Measurements from ENCODE around the gene DPP8. TPM values are rescaled to one million over a fixed set of nuclear protein-coding genes. Genes with fewer than 3 reads are reported as not detected.
"Not testable (repeated sequence)": the region's sequence is repeated elsewhere in the genome, so short reads cannot be mapped to it uniquely, and the experiment has no call there.

The DPP8 gene
- polyA plus RNA-seq = 35.0 TPM
- long read RNA-seq, donor 1, partial matches to known transcripts = 0 of 2 reads
- long read RNA-seq, donor 1, other reads (novel, unspliced or antisense) = 0 of 2 reads
- long read RNA-seq, donor 2, partial matches to known transcripts = 14 of 95 reads
- long read RNA-seq, donor 2, other reads (novel, unspliced or antisense) = 78 of 95 reads
- long read RNA-seq, donor 3 = 0 reads
- long read RNA-seq, donor 4 = 0 reads
- long read RNA-seq, donor 5 = 0 reads
- long read RNA-seq, donor 6, partial matches to known transcripts = 0 of 3 reads
- long read RNA-seq, donor 6, other reads (novel, unspliced or antisense) = 0 of 3 reads
- long read RNA-seq, donor 7 = 0 reads
- long read RNA-seq, donor 8, partial matches to known transcripts = 15 of 20 reads
- long read RNA-seq, donor 8, other reads (novel, unspliced or antisense) = 0 of 20 reads
- long read RNA-seq, donor 9, partial matches to known transcripts = 0 of 1 reads
- long read RNA-seq, donor 9, other reads (novel, unspliced or antisense) = 0 of 1 reads
- long read RNA-seq, donor 10, partial matches to known transcripts = 12 of 16 reads
- long read RNA-seq, donor 10, other reads (novel, unspliced or antisense) = 0 of 16 reads
- long read RNA-seq, donor 11, partial matches to known transcripts = 7 of 8 reads
- long read RNA-seq, donor 11, other reads (novel, unspliced or antisense) = 0 of 8 reads

DNA sequence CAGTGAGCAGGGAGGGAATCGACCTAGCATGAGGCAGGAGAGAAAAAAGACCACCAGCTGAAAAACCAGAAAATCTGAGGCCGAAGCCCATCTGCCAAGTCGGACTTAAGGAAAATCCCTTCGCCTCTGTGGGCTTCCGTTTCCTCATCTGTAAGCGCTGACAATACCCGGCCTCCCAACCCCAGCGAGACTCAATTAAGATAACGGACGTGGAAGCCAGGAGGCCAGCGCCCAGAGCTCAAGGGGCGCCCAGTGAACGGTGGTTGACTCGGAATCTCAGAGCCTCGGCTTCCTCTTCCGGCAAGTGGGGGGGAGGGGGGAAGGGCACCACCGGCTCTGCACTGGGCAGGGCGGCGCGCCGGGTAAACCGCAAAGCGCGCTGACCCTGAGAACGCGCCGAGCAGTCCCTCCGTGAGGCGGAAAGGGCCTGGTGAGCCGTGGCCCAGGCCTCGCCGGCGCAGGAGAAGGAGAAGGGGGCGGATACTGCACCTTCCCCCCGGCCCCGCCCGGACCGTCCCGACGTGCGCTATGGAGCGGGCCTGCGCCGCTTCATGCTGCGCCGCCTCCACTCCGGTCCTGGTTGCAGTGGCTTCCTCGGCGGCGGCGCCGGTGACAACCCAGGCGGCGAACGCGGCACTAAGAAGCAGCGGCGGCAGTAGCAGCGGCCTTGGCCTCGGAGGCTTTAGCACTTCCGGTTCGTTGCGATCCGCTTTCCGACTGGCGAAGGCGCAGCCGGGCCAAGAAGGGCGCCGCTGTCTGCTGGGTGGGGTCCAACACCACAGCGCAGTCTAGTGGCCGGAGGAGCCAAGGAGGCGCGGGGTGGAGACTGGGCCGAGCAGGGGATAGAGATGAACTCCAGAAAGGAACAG is at the start of gene DPP8:
Gene DPP8 (minus strand): TSS at position 693 of the 869 bp plus-strand sequence. CDS start 5,136 bp downstream, outside the sequence.
- peaks cover 2% of the 10 kb centered on the region for H3K36me3 ChIP-seq (ENCODE audit: control insufficient read depth, insufficient read depth, low read length)
- peaks cover 7% of the 10 kb centered on the region for H3K4me1 ChIP-seq (ENCODE audit: control insufficient read depth, insufficient read depth, low read length)
- WGBS (ENCODE audit: insufficient coverage, low lambda C conversion rate) = no CpG with 5 or more reads among the region's 75 CpGs
- peak within 1 kb of the TSS; percentile 94 for H3K27ac ChIP-seq (ENCODE audit: low read length)
- peaks cover 4% of the 10 kb centered on the region for H3K9me3 ChIP-seq (ENCODE audit: control insufficient read depth, low read depth, low read length)
- DNase-seq = peak; percentile 90 to 96
- H3K27me3 ChIP-seq (ENCODE audit: control insufficient read depth, insufficient read depth, low read length) = no peaks in the 10 kb centered on the region
- H3K4me3 ChIP-seq (ENCODE audit: low read length) = peak within 1 kb of the TSS; percentile 98

DNA sequence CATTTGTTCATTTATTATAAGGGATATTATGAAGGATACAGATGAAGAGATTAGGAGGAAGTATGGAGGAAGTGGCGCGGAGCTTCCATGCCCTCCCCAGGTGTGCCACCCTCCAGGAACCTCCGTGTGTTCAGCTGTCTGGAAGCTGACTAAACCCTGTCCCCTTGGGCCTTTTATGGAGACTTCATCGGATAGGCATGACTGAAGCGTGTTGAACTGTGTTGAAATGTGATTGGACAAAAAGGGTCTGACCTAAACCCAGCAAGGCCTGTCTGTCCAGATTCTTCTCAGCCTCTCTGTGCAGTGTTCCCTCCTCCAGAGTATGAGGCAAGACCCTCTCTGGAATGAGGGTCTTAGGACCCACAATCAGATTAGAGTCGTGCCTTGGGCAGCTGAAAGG is 44.4 kb upstream of the DPP8 start:
- no peak overlapping the region for H3K27ac ChIP-seq (ENCODE audit: low read length)
- no peak for DNase-seq

DNA sequence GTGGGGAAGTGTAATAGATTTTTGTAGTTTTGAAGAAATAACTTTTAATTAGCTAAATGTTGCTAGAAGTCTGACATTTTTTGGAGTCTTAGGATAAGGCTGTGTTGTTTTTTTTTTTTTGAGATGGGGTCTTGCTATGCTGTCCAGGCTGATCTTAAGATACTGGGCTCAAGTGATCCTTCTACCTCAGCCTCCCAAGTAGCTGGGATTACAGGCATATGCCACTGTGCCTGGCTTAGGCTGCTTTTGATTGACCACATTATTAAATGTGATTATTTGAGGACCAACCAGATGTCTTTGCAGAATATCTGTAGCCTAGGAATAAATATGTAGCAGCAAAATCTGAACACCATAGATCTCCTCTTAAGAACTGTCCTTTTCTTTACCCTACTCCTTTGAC is 42.5 kb upstream of the DPP8 start:
- Histone ChIP-seq H3K36me3 (ENCODE audit: control insufficient read depth, insufficient read depth, low read length) (peaks cover 71% of the 10 kb centered on the region), H3K4me1 (ENCODE audit: control insufficient read depth, insufficient read depth, low read length) (no peaks in the 10 kb centered on the region), H3K27me3 (ENCODE audit: control insufficient read depth, insufficient read depth, low read length) (no peaks in the 10 kb centered on the region), H3K27ac (ENCODE audit: low read length) (no peak overlapping the region), H3K9me3 (ENCODE audit: control insufficient read depth, low read depth, low read length) (no peaks in the 10 kb centered on the region), H3K4me3 (ENCODE audit: low read length) (no peak overlapping the region)
- no peak for DNase-seq

More for the DNA sequence above, 44.4 kb upstream of the DPP8 start:
- peaks cover 70% of the 10 kb centered on the region for H3K36me3 ChIP-seq (ENCODE audit: control insufficient read depth, insufficient read depth, low read length)
- no peak overlapping the region for H3K4me3 ChIP-seq (ENCODE audit: low read length)
- H3K9me3 ChIP-seq (ENCODE audit: control insufficient read depth, low read depth, low read length) = no peaks in the 10 kb centered on the region
- WGBS (ENCODE audit: insufficient coverage, low lambda C conversion rate) = no CpG with 5 or more reads among the region's 6 CpGs
- no peaks in the 10 kb centered on the region for H3K27me3 ChIP-seq (ENCODE audit: control insufficient read depth, insufficient read depth, low read length)
- H3K4me1 ChIP-seq (ENCODE audit: control insufficient read depth, insufficient read depth, low read length) = no peaks in the 10 kb centered on the region

DNA sequence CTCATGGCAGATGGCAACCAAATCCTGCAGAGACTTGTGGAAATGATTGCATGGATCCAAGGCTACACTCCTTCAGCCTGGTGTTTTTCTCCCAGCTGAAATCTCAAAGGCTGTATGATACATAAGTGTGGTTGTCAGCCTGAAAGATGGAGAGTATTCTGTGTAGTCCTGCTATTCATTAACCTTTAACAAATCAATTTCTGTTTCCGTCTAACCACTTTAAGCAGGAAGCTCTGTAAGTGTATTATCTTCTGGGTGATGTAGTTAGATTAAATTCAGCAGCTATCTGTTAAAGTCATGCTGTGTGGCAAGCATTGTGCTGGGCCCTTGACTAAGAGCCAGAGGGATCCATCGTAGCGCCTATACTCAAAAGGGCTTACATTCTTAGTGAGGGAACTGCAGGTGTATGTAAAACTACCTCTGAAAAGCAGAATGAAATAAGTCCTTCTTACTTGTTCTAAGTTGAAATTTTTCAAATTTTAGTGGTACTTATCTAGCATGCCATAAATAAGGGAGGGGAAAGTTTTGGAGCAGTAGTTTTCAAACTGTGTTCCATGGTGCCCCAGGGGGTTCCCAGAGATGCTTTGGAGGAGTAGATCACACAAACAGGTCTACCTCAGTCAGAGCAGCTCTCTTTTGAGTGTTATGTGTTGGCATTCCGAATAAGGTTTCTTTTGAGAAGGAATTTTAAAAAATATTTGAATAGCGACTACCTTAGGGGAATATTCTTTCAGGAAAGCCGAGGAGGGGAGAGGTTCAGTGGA is 41.7 kb upstream of the DPP8 start:
- Histone ChIP-seq H3K27me3 (ENCODE audit: control insufficient read depth, insufficient read depth, low read length) (no peaks in the 10 kb centered on the region), H3K36me3 (ENCODE audit: control insufficient read depth, insufficient read depth, low read length) (peaks cover 66% of the 10 kb centered on the region), H3K27ac (ENCODE audit: low read length) (no peak overlapping the region), H3K9me3 (ENCODE audit: control insufficient read depth, low read depth, low read length) (no peaks in the 10 kb centered on the region), H3K4me3 (ENCODE audit: low read length) (no peak overlapping the region), H3K4me1 (ENCODE audit: control insufficient read depth, insufficient read depth, low read length) (no peaks in the 10 kb centered on the region)
- WGBS (ENCODE audit: insufficient coverage, low lambda C conversion rate) = 96% methylated on average over 4 of the region's 6 CpGs
- DNase-seq = no peak

DNA sequence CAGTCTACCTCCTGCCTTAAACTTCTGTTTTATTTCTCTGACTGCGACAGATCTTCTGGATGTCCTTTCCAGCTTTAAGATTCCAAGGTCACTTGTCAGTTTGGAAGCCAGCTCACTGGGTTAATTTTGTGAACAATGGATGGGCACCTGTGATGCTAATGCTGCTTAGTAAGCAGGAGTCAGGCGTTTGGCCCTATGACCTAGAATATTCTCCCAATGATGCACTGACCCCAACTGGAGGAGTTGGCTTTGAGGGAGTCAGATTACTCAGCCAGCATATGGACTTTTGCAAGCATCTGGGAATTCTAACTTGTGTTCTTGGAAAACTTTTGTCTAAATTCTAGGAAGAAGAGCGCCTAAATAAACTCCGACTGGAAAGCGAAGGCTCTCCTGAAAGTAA is 40.8 kb upstream of the DPP8 start:
- 100% methylated on average over 2 of the region's 5 CpGs for WGBS (ENCODE audit: insufficient coverage, low lambda C conversion rate)
- H3K9me3 ChIP-seq (ENCODE audit: control insufficient read depth, low read depth, low read length) = no peaks in the 10 kb centered on the region
- H3K4me1 ChIP-seq (ENCODE audit: control insufficient read depth, insufficient read depth, low read length) = no peaks in the 10 kb centered on the region
- DNase-seq = no peak
- no peaks in the 10 kb centered on the region for H3K27me3 ChIP-seq (ENCODE audit: control insufficient read depth, insufficient read depth, low read length)
- H3K4me3 ChIP-seq (ENCODE audit: low read length) = no peak overlapping the region
- peaks cover 66% of the 10 kb centered on the region for H3K36me3 ChIP-seq (ENCODE audit: control insufficient read depth, insufficient read depth, low read length)
- H3K27ac ChIP-seq (ENCODE audit: low read length) = no peak overlapping the region

DNA sequence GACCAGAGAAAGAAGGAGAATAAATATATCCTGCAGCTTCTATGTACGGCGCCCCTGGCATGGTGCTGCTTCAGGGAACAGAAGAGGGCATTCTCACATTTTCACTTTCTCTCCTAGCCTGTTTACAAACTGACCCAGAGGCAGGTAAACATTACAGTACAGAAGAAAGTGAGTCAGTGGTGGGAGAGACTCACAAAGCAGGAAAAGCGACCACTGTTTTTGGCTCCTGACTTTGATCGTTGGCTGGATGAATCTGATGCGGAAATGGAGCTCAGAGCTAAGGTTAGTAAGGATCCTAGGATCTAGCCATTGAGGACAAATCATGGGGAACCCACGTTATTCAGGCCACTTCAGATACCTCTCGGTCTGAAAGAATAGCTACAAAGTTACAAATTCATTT is 39.1 kb upstream of the DPP8 start:
- H3K27me3 ChIP-seq (ENCODE audit: control insufficient read depth, insufficient read depth, low read length) = no peaks in the 10 kb centered on the region
- H3K36me3 ChIP-seq (ENCODE audit: control insufficient read depth, insufficient read depth, low read length) = peaks cover 54% of the 10 kb centered on the region
- H3K27ac ChIP-seq (ENCODE audit: low read length) = no peak overlapping the region
- no peaks in the 10 kb centered on the region for H3K4me1 ChIP-seq (ENCODE audit: control insufficient read depth, insufficient read depth, low read length)
- 80% methylated on average over 1 of the region's 7 CpGs for WGBS (ENCODE audit: insufficient coverage, low lambda C conversion rate)
- DNase-seq = no peak
- no peaks in the 10 kb centered on the region for H3K9me3 ChIP-seq (ENCODE audit: control insufficient read depth, low read depth, low read length)
- no peak overlapping the region for H3K4me3 ChIP-seq (ENCODE audit: low read length)

DNA sequence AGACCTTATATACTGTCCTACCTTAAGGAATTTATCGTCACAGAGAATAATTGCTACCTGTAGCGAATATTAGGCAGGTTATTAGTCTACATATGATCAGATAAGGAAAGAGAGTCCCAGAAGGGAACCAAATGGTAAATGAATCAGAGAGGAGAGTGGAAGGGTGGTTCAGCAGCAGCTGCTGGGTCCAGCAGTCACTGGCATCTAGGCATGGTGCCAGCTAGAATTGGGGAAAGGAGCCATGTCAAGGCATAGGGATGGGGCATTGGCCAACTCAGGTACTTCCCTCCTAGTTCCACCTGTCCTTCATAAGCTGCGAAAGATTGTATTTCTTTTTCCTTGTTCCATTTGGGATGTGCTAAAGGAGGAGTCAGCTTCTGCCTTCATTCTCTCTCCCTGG is 36.2 kb upstream of the DPP8 start:
- Histone ChIP-seq H3K36me3 (ENCODE audit: control insufficient read depth, insufficient read depth, low read length) (peaks cover 35% of the 10 kb centered on the region), H3K27me3 (ENCODE audit: control insufficient read depth, insufficient read depth, low read length) (no peaks in the 10 kb centered on the region), H3K27ac (ENCODE audit: low read length) (no peak overlapping the region), H3K4me3 (ENCODE audit: low read length) (no peak overlapping the region), H3K4me1 (ENCODE audit: control insufficient read depth, insufficient read depth, low read length) (no peaks in the 10 kb centered on the region), H3K9me3 (ENCODE audit: control insufficient read depth, low read depth, low read length) (no peaks in the 10 kb centered on the region)
- DNase-seq = no peak
- no CpG with 5 or more reads among the region's 3 CpGs for WGBS (ENCODE audit: insufficient coverage, low lambda C conversion rate)

DNA sequence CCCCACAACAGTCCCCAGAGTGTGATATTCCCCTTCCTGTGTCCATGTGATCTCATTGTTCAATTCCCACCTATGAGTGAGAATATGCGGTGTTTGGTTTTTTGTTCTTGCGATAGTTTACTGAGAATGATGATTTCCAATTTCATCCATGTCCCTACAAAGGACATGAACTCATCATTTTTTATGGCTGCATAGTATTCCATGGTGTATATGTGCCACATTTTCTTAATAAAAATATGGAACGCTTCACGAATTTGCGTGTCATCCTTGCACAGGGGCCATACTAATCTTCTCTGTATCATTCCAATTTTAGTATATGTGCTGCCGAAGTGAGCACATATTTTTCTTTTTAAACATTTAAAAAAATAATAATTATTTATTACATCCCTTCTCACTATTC is 35.4 kb upstream of the DPP8 start:
- not testable (repeated sequence) for DNase-seq; H3K4me1 ChIP-seq (ENCODE audit: control insufficient read depth, insufficient read depth, low read length); H3K27ac ChIP-seq (ENCODE audit: low read length); H3K4me3 ChIP-seq (ENCODE audit: low read length); H3K9me3 ChIP-seq (ENCODE audit: control insufficient read depth, low read depth, low read length); H3K27me3 ChIP-seq (ENCODE audit: control insufficient read depth, insufficient read depth, low read length)
- 92% methylated on average over 4 of the region's 6 CpGs for WGBS (ENCODE audit: insufficient coverage, low lambda C conversion rate)
- H3K36me3 ChIP-seq (ENCODE audit: control insufficient read depth, insufficient read depth, low read length) = peaks cover 31% of the 10 kb centered on the region

DNA sequence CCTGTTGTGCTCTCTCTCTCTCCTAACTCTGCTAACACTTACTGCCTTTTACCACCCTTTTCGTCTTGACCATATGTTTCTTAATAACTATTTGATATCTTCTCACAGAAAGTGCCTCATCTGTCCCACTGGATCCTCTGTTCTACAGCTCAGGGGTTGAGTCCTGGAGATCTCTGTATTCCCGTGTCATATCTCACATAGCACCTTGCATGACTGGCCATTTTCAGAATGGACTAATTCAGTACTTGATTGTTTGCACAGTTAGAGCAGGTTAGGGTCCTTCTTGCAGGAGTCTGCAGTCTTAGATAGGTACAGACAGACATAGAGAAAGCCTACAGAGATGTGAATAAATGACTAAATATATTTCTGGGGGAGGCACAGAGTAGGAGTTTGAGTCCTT is 33.7 kb upstream of the DPP8 start:
- H3K9me3 ChIP-seq (ENCODE audit: control insufficient read depth, low read depth, low read length) = no peaks in the 10 kb centered on the region
- WGBS (ENCODE audit: insufficient coverage, low lambda C conversion rate) = 60% methylated on average over 1 of the region's 2 CpGs
- H3K27me3 ChIP-seq (ENCODE audit: control insufficient read depth, insufficient read depth, low read length) = no peaks in the 10 kb centered on the region
- no peaks in the 10 kb centered on the region for H3K4me1 ChIP-seq (ENCODE audit: control insufficient read depth, insufficient read depth, low read length)
- DNase-seq = no peak
- no peak overlapping the region for H3K4me3 ChIP-seq (ENCODE audit: low read length)
- no peak overlapping the region for H3K27ac ChIP-seq (ENCODE audit: low read length)
- H3K36me3 ChIP-seq (ENCODE audit: control insufficient read depth, insufficient read depth, low read length) = peaks cover 19% of the 10 kb centered on the region

DNA sequence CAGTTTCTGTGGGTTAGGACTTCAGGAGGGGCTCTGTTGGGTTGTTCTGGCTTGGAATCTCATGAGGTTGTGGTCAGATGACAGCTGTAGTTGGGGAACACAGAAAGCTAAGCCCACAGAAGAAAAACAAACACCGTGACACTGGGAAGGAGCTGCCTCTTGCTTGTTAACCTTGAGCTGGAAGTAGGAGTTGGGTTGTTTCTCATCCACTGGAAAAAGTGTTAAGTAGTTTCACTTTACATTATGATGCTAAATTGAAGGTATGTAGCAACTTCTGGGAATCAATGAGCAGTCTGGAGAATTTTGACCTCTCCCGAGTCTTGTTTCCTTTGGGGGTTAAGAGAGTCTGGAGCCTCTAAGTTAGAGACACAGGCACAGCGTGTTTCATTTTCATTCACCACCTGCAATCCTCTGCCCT is 33.2 kb upstream of the DPP8 start:
- Histone ChIP-seq H3K4me1 (ENCODE audit: control insufficient read depth, insufficient read depth, low read length) (no peaks in the 10 kb centered on the region), H3K4me3 (ENCODE audit: low read length) (no peak overlapping the region), H3K9me3 (ENCODE audit: control insufficient read depth, low read depth, low read length) (no peaks in the 10 kb centered on the region), H3K27ac (ENCODE audit: low read length) (no peak overlapping the region), H3K36me3 (ENCODE audit: control insufficient read depth, insufficient read depth, low read length) (peaks cover 17% of the 10 kb centered on the region), H3K27me3 (ENCODE audit: control insufficient read depth, insufficient read depth, low read length) (no peaks in the 10 kb centered on the region)
- no CpG with 5 or more reads among the region's 3 CpGs for WGBS (ENCODE audit: insufficient coverage, low lambda C conversion rate)
- peak in 1 of 2 donors; percentile 20 for DNase-seq

All from large intestine (tissue), 12 donors.